Measurements from ENCODE around the gene LRRC8D.

DNA sequence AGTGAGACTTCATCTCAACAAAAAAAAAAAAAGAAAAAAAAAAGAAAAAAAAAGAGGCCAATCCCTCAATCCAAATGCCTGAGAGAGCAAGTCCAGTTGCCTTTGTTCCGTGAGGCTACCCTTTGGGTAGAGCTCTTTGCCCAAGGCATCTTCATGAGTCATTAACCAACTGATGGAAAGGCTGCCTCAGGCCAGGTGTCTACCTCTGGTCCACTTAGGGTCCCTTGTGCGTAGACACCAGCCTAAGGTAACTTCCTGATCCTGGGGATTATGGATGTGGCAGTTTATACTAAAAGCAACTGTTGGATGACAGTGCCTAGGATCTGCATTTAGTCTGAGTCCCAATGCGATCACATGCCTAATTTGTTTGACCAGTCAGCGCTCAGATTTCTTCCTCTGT lies 153.4 kb downstream of the LRRC8D start:
- TF ChIP-seq ESRRG (CRISPR knock-in tag; IDR thresholded peaks at IDR 0.05) (no peak), SNAI2 (CRISPR knock-in tag; IDR thresholded peaks at IDR 0.05) (no peak), ZFP3 (CRISPR knock-in tag; IDR thresholded peaks at IDR 0.05) (no peak), TOX (CRISPR knock-in tag; IDR thresholded peaks at IDR 0.05; ENCODE audit: borderline replicate concordance) (no peak), BACH2 (CRISPR knock-in tag; IDR thresholded peaks at IDR 0.05; ENCODE audit: borderline replicate concordance) (no peak), PPARA (CRISPR knock-in tag; IDR thresholded peaks at IDR 0.05; ENCODE audit: borderline replicate concordance) (no peak), RARB (CRISPR knock-in tag; IDR thresholded peaks at IDR 0.05) (no peak), GLIS3 (CRISPR knock-in tag; IDR thresholded peaks at IDR 0.05) (no peak), ARNTL (CRISPR knock-in tag; IDR thresholded peaks at IDR 0.05; ENCODE audit: borderline replicate concordance, low read depth) (no peak), ZFP30 (CRISPR knock-in tag; IDR thresholded peaks at IDR 0.05) (no peak)
- TF ChIP-seq, protein P1, sequence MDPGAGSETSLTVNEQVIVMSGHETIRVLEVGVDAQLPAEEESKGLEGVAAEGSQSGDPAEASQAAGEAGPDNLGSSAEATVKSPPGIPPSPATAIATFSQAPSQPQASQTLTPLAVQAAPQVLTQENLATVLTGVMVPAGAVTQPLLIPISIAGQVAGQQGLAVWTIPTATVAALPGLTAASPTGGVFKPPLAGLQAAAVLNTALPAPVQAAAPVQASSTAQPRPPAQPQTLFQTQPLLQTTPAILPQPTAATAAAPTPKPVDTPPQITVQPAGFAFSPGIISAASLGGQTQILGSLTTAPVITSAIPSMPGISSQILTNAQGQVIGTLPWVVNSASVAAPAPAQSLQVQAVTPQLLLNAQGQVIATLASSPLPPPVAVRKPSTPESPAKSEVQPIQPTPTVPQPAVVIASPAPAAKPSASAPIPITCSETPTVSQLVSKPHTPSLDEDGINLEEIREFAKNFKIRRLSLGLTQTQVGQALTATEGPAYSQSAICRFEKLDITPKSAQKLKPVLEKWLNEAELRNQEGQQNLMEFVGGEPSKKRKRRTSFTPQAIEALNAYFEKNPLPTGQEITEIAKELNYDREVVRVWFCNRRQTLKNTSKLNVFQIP (CRISPR knock-in tag; IDR thresholded peaks at IDR 0.05; ENCODE audit: borderline replicate concordance, low read depth): no peak

All from SK-N-SH treated with all-trans-retinoic acid at 6 μM for 48 hours (cell line).